NCI-H82 treated with DMSO at 0.1 percent for 48 hours (cell line): ENCODE measurements around the gene ABCG1.

Source experiments
- DNase-seq: peaks from one replicate; lab custom pipeline; 2025; ENCODE audit not compliant: unreplicated experiment; lab: John Stamatoyannopoulos, UW

The ABCG1 gene

GRCh38 chr21:42266971-42267556 is 48.1 kb downstream of the ABCG1 start:
- no peak for DNase-seq

DNA sequence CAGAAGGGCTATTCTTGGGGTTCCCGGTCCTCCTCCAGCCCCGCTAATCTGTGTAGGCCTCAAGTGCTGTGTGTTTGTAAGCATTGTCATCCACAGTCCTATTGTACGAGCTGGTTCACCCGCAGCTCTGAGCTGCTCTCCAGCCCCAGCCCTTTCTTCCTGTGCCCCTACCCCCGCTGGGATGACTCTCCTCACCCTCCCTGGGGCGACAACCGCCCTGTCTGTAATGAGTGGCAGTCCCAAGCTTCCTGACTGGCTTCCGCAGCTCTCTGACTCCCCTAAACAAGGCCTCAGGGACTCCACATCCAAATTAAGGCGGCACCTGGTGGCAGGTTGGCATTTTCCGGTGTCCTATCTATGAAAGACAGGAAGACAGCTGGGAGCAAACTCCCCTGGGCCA is 50.4 kb downstream of the ABCG1 start:
- DNase-seq: no peak

- no peak for DNase-seq
These were observed 52.1 kb downstream of the ABCG1 start for GRCh38 chr21:42271065-42271464.

DNA sequence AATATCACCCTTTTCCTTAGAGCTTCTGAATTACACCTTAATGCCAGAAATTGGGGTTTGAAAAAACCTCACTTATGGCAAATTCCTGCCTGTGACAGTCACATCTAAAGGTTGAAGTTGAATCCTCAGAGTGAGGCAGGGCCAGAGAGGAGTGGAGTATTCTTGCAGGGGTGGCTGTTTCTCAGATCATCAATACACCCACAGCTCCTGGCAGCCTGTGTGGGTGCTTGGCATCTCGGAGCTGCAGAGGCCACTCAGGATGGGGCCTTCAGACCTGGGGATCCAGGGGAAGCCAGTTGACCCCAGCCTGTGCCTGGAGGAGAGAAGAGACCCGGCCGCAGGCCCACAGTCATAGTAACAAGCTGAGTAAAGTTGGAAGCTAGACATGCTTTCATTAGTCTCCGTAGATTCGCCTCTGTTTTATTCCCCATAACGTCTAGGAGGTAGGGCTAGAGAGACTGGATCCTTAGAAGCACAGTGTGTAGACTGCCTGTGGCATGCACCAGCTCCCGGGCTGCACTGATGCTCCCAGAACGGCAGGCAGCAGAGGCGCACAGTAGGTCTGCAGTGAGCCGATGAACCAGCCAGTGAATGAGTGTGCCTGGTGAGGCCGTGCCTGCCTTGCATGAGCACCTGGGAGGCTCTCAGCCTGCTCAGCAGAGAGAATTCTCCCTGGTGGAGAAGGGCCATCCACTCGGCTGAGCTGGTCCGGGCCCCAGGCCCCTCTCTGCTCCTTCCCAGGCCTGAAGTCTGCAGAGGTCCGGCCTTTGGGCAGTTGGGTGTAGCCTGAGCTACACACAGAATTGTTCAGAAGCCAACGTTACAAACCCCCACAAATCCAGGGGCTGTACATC is 53.4 kb downstream of the ABCG1 start:
- no peak for DNase-seq

- DNase-seq: no peak
These were observed 54.2 kb downstream of the ABCG1 start for GRCh38 chr21:42272984-42273600.

GRCh38 chr21:42276076-42276475 is 57.1 kb downstream of the ABCG1 start:
- no peak for DNase-seq

- DNase-seq: no peak
These were observed 57.7 kb downstream of the ABCG1 start for GRCh38 chr21:42276526-42277154.

- no peak for DNase-seq
These were observed 58.7 kb downstream of the ABCG1 start for GRCh38 chr21:42277593-42277992.

GRCh38 chr21:42278451-42279149 is 59.7 kb downstream of the ABCG1 start:
- no peak for DNase-seq

- no peak for DNase-seq
These were observed 60.5 kb downstream of the ABCG1 start for GRCh38 chr21:42279341-42279871.

DNA sequence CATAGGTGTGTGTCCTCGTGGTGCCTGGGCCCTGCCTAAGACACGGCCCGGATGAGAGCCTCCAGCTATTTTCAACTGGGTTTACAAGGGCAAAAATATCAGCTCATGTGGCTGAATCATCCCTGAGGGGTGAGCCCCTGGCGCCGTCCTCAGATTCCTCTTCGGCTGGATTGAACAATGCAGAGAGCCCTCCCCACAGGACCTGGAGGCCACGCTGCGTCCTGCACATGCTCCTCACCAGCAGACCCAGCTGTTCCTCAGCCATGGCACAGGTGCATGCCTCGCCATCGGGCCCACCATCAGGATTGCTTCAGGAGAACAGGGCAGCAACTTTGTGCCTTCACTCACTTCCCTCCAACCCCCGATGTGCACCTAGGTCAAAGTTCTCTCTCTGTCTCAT is 60.9 kb downstream of the ABCG1 start:
- DNase-seq: no peak

- no peak for DNase-seq
These were observed 61.6 kb downstream of the ABCG1 start for GRCh38 chr21:42280356-42281180.

GRCh38 chr21:42281181-42281680 is 62.3 kb downstream of the ABCG1 start:
- DNase-seq: no peak

- no peak for DNase-seq
These were observed 63.1 kb downstream of the ABCG1 start for GRCh38 chr21:42282021-42282420.

DNA sequence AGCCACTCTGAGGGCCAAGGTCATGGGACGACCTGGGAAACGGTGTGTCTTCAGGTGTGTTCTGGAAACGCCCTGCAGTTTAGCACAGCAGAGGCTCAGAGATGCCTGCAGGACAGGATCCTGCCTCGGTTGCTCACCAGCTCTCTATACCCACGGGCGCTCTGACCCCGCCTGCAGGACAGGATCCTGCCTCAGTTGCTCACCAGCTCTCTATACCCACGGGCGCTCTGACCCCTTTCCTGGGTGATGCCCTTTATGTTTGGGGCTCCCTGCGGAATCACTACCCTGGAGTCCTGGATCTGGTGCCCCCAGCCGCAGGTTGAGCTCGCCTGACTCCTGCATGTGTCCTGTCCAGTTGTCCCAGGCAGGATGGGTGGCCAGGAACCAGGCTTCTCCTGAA is 63.8 kb downstream of the ABCG1 start:
- no peak for DNase-seq

DNA sequence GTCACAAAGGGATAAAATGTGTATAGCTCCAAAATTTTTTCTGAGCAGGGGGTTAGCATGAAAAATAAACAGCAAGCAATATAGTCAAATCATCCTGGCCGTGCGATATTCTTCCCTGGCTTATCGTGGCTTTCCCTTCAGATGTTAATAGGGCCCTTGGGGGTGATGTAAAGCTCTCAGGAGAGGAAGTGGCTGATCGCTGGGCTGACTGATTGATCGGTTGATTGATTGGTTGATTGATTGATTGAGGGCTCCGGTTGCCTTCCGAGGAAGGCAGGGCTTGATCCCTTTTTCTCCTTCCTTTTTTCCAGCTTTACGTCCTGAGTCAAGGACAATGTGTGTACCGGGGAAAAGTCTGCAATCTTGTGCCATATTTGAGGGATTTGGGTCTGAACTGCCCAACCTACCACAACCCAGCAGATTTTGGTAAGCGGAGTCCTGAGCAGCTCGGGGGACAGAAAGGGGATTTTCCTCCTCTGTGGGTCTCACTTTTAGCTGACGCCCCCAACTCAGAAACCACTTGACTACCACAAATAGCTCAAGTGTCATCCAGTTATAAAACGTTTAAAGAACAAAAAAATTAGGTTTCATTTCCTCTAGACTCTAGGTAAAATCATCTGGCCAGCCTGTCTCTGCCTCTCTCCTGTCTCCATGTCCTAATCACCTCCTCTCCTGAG is 66.8 kb downstream of the ABCG1 start:
- no peak for DNase-seq

- no peak for DNase-seq
These were observed 67.5 kb downstream of the ABCG1 start for GRCh38 chr21:42286416-42286815.

DNA sequence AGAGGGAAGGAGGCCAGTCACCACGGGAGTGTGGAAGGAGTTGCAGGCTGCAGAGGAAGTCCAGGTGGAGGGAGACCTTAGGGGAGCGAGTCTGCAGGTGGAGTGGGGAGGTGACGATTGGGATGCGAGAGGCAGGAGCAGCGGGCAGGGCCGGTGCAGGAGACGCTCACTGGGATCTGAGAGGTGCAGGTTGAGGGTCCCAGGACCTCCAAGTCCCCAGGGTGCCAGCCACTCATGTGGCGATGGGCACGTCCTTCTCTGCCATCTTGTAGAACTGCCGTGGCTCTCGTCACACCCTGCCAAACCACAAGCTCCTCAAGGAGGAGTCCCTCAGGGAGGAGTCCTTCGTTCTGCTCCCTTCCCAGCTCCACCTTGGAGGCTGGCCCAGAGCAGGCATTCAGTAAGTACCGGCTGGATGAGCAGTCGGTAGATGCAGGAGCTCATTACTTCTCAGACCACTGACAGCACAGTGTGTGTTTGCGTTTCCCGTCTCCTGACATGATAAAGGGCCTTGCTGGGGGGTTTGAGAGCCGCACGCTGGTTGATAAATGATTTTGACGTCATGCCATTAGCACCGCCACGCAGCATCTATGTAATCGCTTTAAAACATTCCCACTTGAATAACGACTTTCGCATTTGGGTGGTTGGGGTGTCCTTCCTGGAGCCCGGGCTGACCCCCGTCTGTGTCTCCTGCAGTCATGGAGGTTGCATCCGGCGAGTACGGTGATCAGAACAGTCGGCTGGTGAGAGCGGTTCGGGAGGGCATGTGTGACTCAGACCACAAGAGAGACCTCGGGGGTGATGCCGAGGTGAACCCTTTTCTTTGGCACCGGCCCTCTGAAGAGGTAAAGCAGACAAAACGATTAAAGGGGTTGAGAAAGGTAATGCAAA is 68.5 kb downstream of the ABCG1 start:
- no peak for DNase-seq
